CD4-positive, CD25-positive, alpha-beta regulatory T cell (primary cell): ENCODE results near the gene IRGC. TPM values are rescaled to one million over a fixed set of nuclear protein-coding genes. Genes with fewer than 3 reads are reported as not detected.

Experiments
- ATAC-seq, 2 donors: fragments of 150-1000 bp; cut with Tn5 transposase; one replicate each; pipeline ENCODE4 v1.10.0; 2021; ENCODE audit warnings: low read depth in 2 of 2, moderate number of reproducible peaks in 2 of 2, moderate library complexity in 1 of 2
- DNase-seq, 3 donors: peaks; one replicate each; pipeline versions ENCODE4 v3.0.0 to v3.0.0-alpha.2; 2012 to 2022; ENCODE audit warnings: mixed read lengths in 1 of 3
- H3K27ac ChIP-seq: one replicate; pipeline ENCODE4 v1.7.0; 2013; ENCODE audit warnings: mild to moderate bottlenecking, low read length; ENCODE audit not compliant: insufficient read depth, poor library complexity, severe bottlenecking
- H3K27me3 ChIP-seq: one replicate; pipeline ENCODE4 v1.7.0; 2013; ENCODE audit warnings: low read length; ENCODE audit not compliant: control insufficient read depth, insufficient read depth
- H3K36me3 ChIP-seq: one replicate; pipeline ENCODE4 v1.7.0; 2013; ENCODE audit warnings: mild to moderate bottlenecking, low read length, moderate library complexity; ENCODE audit not compliant: control insufficient read depth, insufficient read depth
- H3K4me1 ChIP-seq: 2 replicates; pipeline ENCODE4 v1.7.0; 2013; ENCODE audit warnings: mild to moderate bottlenecking, low read length; ENCODE audit not compliant: insufficient read depth, control insufficient read depth, poor library complexity, severe bottlenecking
- H3K4me3 ChIP-seq: one replicate; pipeline ENCODE4 v1.7.0; 2013; ENCODE audit warnings: low read depth, mild to moderate bottlenecking, low read length, moderate library complexity
- H3K9me3 ChIP-seq, 2 experiments: 1 replicate in 1 of 2; 2 replicates in 1 of 2; pipeline ENCODE4 v1.7.0; 2013; ENCODE audit warnings: low read length in 2 of 2, mild to moderate bottlenecking in 1 of 2, moderate library complexity in 1 of 2; ENCODE audit not compliant: control insufficient read depth in 2 of 2
- H3K27ac Mint-ChIP-seq, 3 donors: one replicate each; pipeline ENCODE4 v1.8.0; 2020 to 2022; ENCODE audit warnings: mild to moderate bottlenecking in 3 of 3, mixed read lengths in 3 of 3, moderate library complexity in 2 of 3
- H3K27me3 Mint-ChIP-seq: one replicate; pipeline ENCODE4 v1.8.0; 2022; ENCODE audit warnings: mild to moderate bottlenecking, mixed read lengths
- H3K36me3 Mint-ChIP-seq: one replicate; pipeline ENCODE4 v1.8.0; 2020; ENCODE audit warnings: mixed read lengths
- H3K4me1 Mint-ChIP-seq, 4 donors: one replicate each; pipeline ENCODE4 v1.8.0; 2020 to 2022; ENCODE audit warnings: mixed read lengths in 4 of 4, mild to moderate bottlenecking in 1 of 4
- H3K4me3 Mint-ChIP-seq, 4 donors: one replicate each; pipeline ENCODE4 v1.8.0; 2020 to 2022; ENCODE audit warnings: mild to moderate bottlenecking in 4 of 4, mixed read lengths in 4 of 4, moderate library complexity in 3 of 4
- H3K9me3 Mint-ChIP-seq, 7 donors: one replicate each; pipeline ENCODE4 v1.8.0; 2020 to 2022; ENCODE audit warnings: mixed read lengths in 7 of 7, mild to moderate bottlenecking in 3 of 7, moderate library complexity in 2 of 7
- polyA plus RNA-seq, 4 donors: library from polyadenylated mRNA; unstranded; fragments of 300-500 nt; fragmentation: Illumina TruSeq; gene quantifications; one replicate each; pipeline ENCODE4 v1.2.3, GENCODE V29; 2021
- total RNA-seq: library from RNA; stranded (reverse); gene quantifications from one replicate; pipeline ENCODE4 v1.2.3, GENCODE V29; 2022

IRGC gene
- total and polyA plus RNA-seq, 5 donors from 2014 or later: not detected

GRCh38 chr19:43683905-43684304, 32.0 kb upstream of the IRGC start:
- H3K27ac Mint-ChIP-seq: no peak overlapping the region
- H3K36me3 ChIP-seq: no peaks in the 10 kb centered on the region
- H3K36me3 Mint-ChIP-seq: no peaks in the 10 kb centered on the region
- peaks cover 0 to 2% (median 0%) of the 10 kb centered on the region in 7 donors for H3K9me3 Mint-ChIP-seq
- H3K4me1 ChIP-seq: no peaks in the 10 kb centered on the region
- H3K27me3 Mint-ChIP-seq: no peaks in the 10 kb centered on the region
- no peaks in the 10 kb centered on the region for H3K27me3 ChIP-seq
- H3K4me3 ChIP-seq: no peak overlapping the region
- H3K4me3 Mint-ChIP-seq: no peak overlapping the region
- no peaks in the 10 kb centered on the region for H3K4me1 Mint-ChIP-seq
- H3K27ac ChIP-seq: no peak overlapping the region
- no peak for ATAC-seq
- no peak for DNase-seq
- no peaks in the 10 kb centered on the region for H3K9me3 ChIP-seq

GRCh38 chr19:43684326-43684725, 31.6 kb upstream of the IRGC start:
- no peak for ATAC-seq
- H3K27ac ChIP-seq: no peak overlapping the region

GRCh38 chr19:43687660-43687997, 28.2 kb upstream of the IRGC start:
- no peaks in the 10 kb centered on the region for H3K4me1 ChIP-seq
- H3K36me3 Mint-ChIP-seq: no peaks in the 10 kb centered on the region

More at GRCh38 chr19:43684326-43684725, 31.6 kb upstream of the IRGC start:
- no peaks in the 10 kb centered on the region for H3K36me3 Mint-ChIP-seq
- H3K4me3 Mint-ChIP-seq: no peak overlapping the region
- no peaks in the 10 kb centered on the region for H3K4me1 Mint-ChIP-seq
- H3K9me3 Mint-ChIP-seq: peaks cover 0 to 2% (median 0%) of the 10 kb centered on the region in 7 donors
- H3K36me3 ChIP-seq: no peaks in the 10 kb centered on the region
- no peak overlapping the region for H3K4me3 ChIP-seq
- DNase-seq: no peak
- H3K27me3 Mint-ChIP-seq: no peaks in the 10 kb centered on the region
- no peak overlapping the region for H3K27ac Mint-ChIP-seq
- no peaks in the 10 kb centered on the region for H3K9me3 ChIP-seq
- no peaks in the 10 kb centered on the region for H3K4me1 ChIP-seq
- H3K27me3 ChIP-seq: no peaks in the 10 kb centered on the region

GRCh38 chr19:43688059-43688701, 27.7 kb upstream of the IRGC start:
- no peaks in the 10 kb centered on the region for H3K36me3 ChIP-seq
- H3K4me3 Mint-ChIP-seq: no peak overlapping the region
- H3K27me3 Mint-ChIP-seq: no peaks in the 10 kb centered on the region
- H3K9me3 Mint-ChIP-seq: peaks cover 0 to 16% (median 8%) of the 10 kb centered on the region in 7 donors
- no peak for DNase-seq
- peaks cover 21 to 24% of the 10 kb centered on the region in 2 experiments for H3K9me3 ChIP-seq
- no peaks in the 10 kb centered on the region for H3K4me1 Mint-ChIP-seq
- no peak for ATAC-seq
- H3K4me3 ChIP-seq: no peak overlapping the region
- no peaks in the 10 kb centered on the region for H3K36me3 Mint-ChIP-seq
- H3K4me1 ChIP-seq: no peaks in the 10 kb centered on the region
- no peak overlapping the region for H3K27ac ChIP-seq
- H3K27me3 ChIP-seq: no peaks in the 10 kb centered on the region
- no peak overlapping the region for H3K27ac Mint-ChIP-seq

More at GRCh38 chr19:43687660-43687997, 28.2 kb upstream of the IRGC start:
- no peaks in the 10 kb centered on the region for H3K27me3 ChIP-seq
- ATAC-seq (no peak), DNase-seq (no peak)
- H3K36me3 ChIP-seq: no peaks in the 10 kb centered on the region
- Mint-ChIP-seq H3K27ac (no peak overlapping the region), H3K27me3 (no peaks in the 10 kb centered on the region), H3K4me1 (no peaks in the 10 kb centered on the region), H3K9me3 (peaks cover 0 to 15% (median 8%) of the 10 kb centered on the region in 7 donors), H3K4me3 (no peak overlapping the region)
- H3K4me3 ChIP-seq: no peak overlapping the region
- peaks cover 20 to 24% of the 10 kb centered on the region in 2 experiments for H3K9me3 ChIP-seq
- H3K27ac ChIP-seq: no peak overlapping the region

GRCh38 chr19:43690444-43690843, 25.4 kb upstream of the IRGC start:
- H3K27me3 Mint-ChIP-seq: no peaks in the 10 kb centered on the region
- H3K36me3 Mint-ChIP-seq: no peaks in the 10 kb centered on the region
- H3K4me3 Mint-ChIP-seq: no peak overlapping the region
- ATAC-seq: no peak
- Histone ChIP-seq H3K27me3 (no peaks in the 10 kb centered on the region), H3K4me3 (no peak overlapping the region), H3K9me3 (peaks cover 21 to 24% of the 10 kb centered on the region in 2 experiments), H3K27ac (no peak overlapping the region), H3K4me1 (no peaks in the 10 kb centered on the region), H3K36me3 (no peaks in the 10 kb centered on the region)
- no peaks in the 10 kb centered on the region for H3K4me1 Mint-ChIP-seq
- H3K27ac Mint-ChIP-seq: no peak overlapping the region
- H3K9me3 Mint-ChIP-seq: peaks cover 0 to 22% (median 8%) of the 10 kb centered on the region in 7 donors
- no peak for DNase-seq

GRCh38 chr19:43690890-43691289, 25.0 kb upstream of the IRGC start:
- H3K9me3 Mint-ChIP-seq: peaks cover 0 to 22% (median 8%) of the 10 kb centered on the region in 7 donors
- Histone ChIP-seq H3K27ac (no peak overlapping the region), H3K27me3 (no peaks in the 10 kb centered on the region), H3K4me1 (no peaks in the 10 kb centered on the region), H3K9me3 (peaks cover 21 to 24% of the 10 kb centered on the region in 2 experiments), H3K4me3 (no peak overlapping the region), H3K36me3 (no peaks in the 10 kb centered on the region)
- H3K4me3 Mint-ChIP-seq: no peak overlapping the region
- H3K27me3 Mint-ChIP-seq: no peaks in the 10 kb centered on the region
- H3K27ac Mint-ChIP-seq: no peak overlapping the region
- no peaks in the 10 kb centered on the region for H3K36me3 Mint-ChIP-seq
- no peak for ATAC-seq
- H3K4me1 Mint-ChIP-seq: no peaks in the 10 kb centered on the region
- no peak for DNase-seq

DNA sequence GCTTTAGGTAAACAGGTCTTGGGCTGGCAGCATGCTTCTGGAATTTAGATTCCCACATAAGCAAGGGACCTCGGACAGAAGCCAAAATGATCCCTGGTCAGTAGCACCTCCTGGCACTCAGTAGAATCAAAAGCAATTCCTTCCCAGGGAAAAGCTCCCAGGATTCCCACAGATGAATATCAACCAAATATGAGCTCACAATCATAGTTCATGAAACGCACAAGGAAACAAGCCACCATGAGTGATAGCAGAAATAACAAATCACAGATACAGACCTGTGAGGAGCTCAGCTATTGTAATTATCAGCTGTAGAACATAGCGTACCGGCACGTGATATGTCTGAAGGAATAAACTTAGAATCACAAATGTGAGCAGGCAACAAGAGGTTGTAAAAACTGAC, 24.1 kb upstream of the IRGC start:
- Histone ChIP-seq H3K27me3 (no peaks in the 10 kb centered on the region), H3K36me3 (no peaks in the 10 kb centered on the region), H3K9me3 (peaks cover 21 to 24% of the 10 kb centered on the region in 2 experiments), H3K27ac (no peak overlapping the region), H3K4me1 (no peaks in the 10 kb centered on the region), H3K4me3 (no peak overlapping the region)
- Mint-ChIP-seq H3K36me3 (no peaks in the 10 kb centered on the region), H3K4me3 (no peak overlapping the region), H3K27me3 (peaks cover 7% of the 10 kb centered on the region), H3K9me3 (peaks cover 2 to 27% (median 8%) of the 10 kb centered on the region in 7 donors), H3K27ac (no peak overlapping the region), H3K4me1 (no peaks in the 10 kb centered on the region)
- no peak for DNase-seq
- no peak for ATAC-seq

DNA sequence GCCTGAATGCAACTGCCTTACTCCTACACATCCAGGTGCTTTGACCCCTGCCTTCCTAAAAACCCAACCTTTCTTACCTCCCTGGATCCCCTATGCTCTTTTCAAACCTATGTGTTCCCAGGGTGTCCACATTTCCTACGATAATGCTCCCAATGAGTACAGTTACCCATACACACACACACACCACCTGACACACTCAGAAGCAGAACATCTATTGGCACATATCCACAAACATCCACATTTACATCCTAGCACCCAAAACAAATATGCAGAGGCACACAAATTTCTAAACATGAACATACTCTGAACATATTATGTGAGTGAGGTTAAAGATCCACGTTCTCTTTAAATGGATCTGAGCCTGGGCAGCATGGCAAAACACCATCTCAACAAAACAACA, 23.5 kb upstream of the IRGC start:
- Mint-ChIP-seq H3K27me3 (peaks cover 7% of the 10 kb centered on the region), H3K9me3 (peaks cover 2 to 27% (median 8%) of the 10 kb centered on the region in 7 donors), H3K4me1 (no peaks in the 10 kb centered on the region), H3K27ac (no peak overlapping the region), H3K4me3 (no peak overlapping the region), H3K36me3 (no peaks in the 10 kb centered on the region)
- Histone ChIP-seq H3K27ac (no peak overlapping the region), H3K4me3 (no peak overlapping the region), H3K27me3 (no peaks in the 10 kb centered on the region), H3K36me3 (no peaks in the 10 kb centered on the region), H3K4me1 (no peaks in the 10 kb centered on the region), H3K9me3 (peaks cover 21 to 24% of the 10 kb centered on the region in 2 experiments)
- DNase-seq: no peak
- ATAC-seq: no peak
